ENCODE measurements around the gene CLCNKB.

DNA sequence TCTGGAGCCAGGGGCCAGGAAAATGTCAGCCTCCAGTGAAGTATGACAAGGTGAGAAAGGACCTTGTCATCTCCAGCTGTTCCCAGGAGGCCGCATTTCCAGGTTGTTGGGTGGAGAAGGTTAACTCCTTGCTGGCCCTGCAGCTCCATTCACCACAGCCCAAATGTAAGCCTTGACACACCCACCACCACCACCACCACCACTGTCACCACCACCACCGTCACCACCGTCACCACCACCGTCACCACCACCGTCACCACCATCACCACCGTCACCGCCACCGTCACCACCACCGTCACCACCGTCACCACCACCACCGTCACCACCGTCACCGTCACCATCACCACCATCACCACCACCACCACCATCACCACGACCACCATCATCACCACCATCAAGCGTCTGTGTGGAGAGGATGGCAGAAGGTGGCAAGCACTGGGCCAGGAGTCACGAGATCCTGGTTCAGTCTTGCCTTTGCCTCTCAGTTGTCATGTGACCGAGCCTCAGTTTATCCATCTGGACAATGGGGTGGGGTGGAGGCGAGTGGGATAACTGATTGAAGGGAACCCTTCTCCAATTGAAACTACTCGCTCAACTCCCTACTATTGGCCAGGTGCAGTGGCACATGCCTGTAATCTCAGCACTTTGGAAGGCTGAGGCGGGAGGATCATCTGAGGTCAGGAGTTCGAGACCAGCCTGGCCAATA, 51.0 kb downstream of the CLCNKB start:
- TF ChIP-seq CEBPB (IDR thresholded peaks at IDR 0.05; ENCODE audit: low read depth, low read length) (no peak), BHLHE40 (IDR thresholded peaks at IDR 0.05; ENCODE audit: low read depth, low read length) (no peak), MAZ (IDR thresholded peaks at IDR 0.05; ENCODE audit: borderline replicate concordance, low read depth, low read length) (no peak), POLR2A (IDR thresholded peaks at IDR 0.05; ENCODE audit: low read depth, low read length) (no peak), FOS (IDR thresholded peaks at IDR 0.05; ENCODE audit: low read depth, low read length) (no peak), RFX5 (IDR thresholded peaks at IDR 0.05; ENCODE audit: low read depth, low read length) (no peak), USF2 (IDR thresholded peaks at IDR 0.05; ENCODE audit: low read depth, low read length) (no peak), RAD21 (IDR thresholded peaks at IDR 0.05; ENCODE audit: low read length) (no peak)
- TF ChIP-seq, protein P1, sequence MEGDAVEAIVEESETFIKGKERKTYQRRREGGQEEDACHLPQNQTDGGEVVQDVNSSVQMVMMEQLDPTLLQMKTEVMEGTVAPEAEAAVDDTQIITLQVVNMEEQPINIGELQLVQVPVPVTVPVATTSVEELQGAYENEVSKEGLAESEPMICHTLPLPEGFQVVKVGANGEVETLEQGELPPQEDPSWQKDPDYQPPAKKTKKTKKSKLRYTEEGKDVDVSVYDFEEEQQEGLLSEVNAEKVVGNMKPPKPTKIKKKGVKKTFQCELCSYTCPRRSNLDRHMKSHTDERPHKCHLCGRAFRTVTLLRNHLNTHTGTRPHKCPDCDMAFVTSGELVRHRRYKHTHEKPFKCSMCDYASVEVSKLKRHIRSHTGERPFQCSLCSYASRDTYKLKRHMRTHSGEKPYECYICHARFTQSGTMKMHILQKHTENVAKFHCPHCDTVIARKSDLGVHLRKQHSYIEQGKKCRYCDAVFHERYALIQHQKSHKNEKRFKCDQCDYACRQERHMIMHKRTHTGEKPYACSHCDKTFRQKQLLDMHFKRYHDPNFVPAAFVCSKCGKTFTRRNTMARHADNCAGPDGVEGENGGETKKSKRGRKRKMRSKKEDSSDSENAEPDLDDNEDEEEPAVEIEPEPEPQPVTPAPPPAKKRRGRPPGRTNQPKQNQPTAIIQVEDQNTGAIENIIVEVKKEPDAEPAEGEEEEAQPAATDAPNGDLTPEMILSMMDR (conservative IDR thresholded peaks at IDR 0.05; ENCODE audit: low read depth, low read length) = no peak
- TF ChIP-seq, protein P2, sequence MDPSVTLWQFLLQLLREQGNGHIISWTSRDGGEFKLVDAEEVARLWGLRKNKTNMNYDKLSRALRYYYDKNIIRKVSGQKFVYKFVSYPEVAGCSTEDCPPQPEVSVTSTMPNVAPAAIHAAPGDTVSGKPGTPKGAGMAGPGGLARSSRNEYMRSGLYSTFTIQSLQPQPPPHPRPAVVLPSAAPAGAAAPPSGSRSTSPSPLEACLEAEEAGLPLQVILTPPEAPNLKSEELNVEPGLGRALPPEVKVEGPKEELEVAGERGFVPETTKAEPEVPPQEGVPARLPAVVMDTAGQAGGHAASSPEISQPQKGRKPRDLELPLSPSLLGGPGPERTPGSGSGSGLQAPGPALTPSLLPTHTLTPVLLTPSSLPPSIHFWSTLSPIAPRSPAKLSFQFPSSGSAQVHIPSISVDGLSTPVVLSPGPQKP (IDR thresholded peaks at IDR 0.05; ENCODE audit: borderline replicate concordance, low read depth, low read length) = no peak
